ENCODE data around the gene LXN.

The LXN gene

DNA sequence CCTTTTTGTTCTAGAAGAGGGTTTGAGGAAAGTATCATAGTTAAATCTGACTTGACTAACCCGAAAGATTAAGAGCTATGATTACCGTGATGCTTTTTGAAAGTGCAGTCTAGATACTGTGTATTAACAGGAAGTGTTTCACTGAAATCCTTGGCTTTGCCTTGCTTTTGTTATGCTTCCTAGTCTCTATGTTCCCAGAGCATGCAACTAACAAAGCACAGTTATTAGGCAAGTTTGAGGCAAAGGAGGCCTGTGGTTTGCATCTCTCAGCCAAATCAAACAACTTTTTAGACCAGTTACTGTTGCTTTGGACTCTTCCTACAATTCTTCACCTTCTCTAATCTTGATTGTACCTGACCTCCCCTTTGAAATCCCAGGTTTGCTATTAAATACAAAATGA lies 3.9 kb downstream of the LXN start:
- DNase-seq: peak; percentile 9

GRCh38 chr3:158666416-158666815 lies 6.0 kb downstream of the LXN start:
- no peak for DNase-seq

GRCh38 chr3:158663832-158664231 lies 8.6 kb downstream of the LXN start:
- DNase-seq: no peak

DNA sequence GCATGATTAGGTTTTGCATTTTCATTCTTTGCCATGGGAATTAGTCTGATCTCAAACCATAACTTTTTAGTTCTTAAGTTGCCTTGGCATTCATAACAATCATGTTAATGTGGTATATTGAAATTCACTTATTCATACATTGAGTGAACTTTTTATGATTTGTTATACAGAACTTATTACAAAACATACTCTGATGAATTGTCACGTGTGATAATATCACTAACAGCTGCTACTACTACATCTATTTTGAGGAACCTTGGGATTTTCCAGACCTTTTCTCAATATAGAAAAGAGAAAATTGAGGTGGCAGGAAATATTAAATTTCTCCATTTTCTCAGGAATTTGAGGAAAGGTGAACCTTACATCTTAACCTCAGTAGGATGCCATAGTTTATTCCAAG lies 9.2 kb downstream of the LXN start:
- no peak for DNase-seq

DNA sequence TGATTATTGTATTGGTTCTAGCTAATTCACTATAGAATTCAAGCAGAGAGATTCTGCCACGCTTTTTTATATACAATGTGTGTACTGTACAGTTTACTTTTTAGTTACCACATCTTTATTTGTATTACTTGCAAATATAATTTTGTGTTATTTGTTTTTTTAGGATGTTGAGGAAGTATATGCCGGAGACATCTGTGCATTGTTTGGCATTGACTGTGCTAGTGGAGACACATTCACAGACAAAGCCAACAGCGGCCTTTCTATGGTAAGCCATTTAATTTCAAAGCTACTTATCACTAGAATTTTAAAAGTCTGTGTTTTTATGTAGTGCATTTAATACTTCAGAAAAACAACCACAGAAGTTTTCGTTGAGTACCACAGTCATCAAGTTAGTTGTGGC lies 11.7 kb downstream of the LXN start:
- DNase-seq: no peak

DNA sequence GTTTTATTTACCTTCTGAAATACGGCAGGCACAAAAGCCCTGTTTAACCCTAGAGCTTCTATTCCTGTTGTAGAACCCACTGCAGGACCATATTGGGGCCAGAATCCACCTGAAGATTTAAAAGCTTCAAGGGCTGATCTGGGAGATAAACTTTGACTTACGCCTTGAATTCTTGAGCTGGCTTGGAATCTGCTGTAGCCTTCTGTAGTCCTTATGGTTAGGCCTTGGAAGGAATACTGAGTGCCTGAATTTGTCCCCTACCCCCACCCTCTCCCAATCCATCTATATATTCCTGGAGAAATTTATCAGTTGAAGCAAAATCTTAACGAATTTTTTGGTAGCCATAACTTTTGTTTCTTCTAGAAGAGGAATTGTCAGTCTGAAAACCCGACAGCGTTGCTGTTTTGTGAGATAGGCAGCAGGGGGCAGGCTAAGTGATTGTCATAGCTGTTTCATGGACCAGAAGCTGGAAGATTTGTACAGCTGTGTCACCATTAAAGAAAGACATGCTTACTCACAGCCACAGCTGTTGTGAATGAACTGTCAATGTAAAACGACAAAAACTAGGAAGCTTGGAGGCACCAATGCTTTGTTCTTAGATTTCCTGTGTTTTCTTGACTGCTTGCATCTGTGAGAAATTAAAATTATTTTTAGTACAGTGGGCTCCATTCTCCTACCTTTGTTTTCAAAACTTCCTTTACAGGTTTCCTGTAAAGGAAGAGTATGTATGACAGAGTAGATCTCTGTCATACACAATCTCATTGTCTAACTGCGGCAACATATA lies 12.8 kb downstream of the LXN start:
- peak; percentile 76 for DNase-seq

DNA sequence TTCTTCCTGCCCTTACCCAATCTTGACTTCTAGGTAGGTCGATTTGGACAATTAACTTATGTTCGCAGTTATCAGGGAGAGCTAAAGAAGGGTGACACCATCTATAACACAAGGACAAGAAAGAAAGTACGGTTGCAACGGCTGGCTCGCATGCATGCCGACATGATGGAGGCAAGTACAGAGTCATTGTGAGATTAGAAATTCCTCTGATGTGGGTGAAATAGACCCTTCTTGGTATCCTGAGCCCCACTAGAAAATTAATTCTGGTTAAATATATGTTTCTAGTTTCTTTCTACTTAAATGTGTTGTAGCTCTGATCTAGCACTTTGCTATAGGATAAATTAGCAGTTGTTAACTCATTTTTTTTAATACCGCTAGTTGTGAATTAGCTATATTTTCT lies 13.6 kb downstream of the LXN start:
- DNase-seq: no peak

- DNase-seq: no peak
Observed at GRCh38 chr3:158652463-158652862, 20.0 kb downstream of the LXN start.

- no peak for DNase-seq
Observed at GRCh38 chr3:158651192-158651591, 21.3 kb downstream of the LXN start.

DNA sequence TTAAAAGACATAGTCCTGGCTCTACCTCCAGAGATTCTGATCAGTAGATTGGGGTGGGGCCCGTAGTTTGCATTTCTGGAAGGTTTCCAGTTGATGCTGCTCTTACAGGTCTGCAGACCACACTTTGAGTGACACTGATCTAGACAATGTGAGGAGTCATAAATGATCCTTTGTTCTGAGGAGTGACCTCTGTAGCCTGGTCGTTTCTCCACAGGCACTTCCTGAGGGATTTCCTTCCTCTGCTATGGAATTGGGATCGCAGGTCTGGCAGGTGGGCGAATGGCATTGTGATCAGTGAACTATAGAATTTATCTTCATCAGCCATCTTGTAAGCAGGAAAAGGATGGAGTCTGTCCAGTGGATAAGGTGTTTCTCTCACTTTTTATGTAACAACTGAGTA lies 22.7 kb downstream of the LXN start:
- no peak for DNase-seq

GRCh38 chr3:158644345-158644908 lies 28.0 kb downstream of the LXN start, which contains the start of gene GFM1:
GFM1 (plus strand) TSS chr3:158644527; CDS start chr3:158644635, 108 bp downstream.
- DNase-seq: peak; percentile 95

GRCh38 chr3:158642474-158643210 lies 29.8 kb downstream of the LXN start:
- DNase-seq: no peak

DNA sequence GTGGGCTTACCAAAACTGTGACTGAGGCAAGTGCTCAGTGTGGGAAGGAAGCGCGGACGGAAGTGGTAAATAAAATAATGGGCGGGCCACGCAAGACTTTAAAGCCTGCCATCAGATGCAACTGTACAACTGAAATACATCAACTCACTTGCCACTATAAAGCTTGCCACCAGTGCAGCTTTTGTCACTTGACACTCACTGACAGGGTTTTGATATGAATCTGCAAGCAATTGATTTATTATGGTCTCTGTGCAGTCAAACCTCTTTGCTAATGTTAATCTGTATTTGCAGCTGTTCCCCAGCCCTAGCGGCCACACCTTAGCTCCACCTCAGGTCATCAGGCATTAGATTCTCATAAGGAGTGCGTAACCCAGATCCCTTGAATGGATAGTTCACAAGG lies 30.4 kb downstream of the LXN start:
- no peak for DNase-seq

DNA sequence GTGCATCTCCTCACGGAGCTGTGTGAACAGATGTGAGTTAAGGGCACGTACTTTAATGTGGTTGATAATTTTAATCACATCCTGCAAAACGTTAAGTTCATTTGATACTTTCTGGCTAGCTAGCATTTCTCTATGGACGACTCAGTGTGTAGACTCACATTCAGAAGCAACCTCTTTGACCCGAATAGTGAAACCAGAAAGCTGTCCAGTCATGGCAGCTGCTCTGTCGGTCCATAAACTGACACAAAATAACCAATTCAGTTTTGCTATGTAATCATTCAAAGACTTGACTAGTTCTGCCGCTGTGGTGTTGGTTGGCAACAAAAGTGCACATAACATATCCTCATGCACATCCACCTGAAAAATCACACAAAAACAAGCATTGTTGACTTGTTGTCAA lies 31.8 kb downstream of the LXN start:
- no peak for DNase-seq

- DNase-seq: no peak
Observed at GRCh38 chr3:158631981-158632380, 40.5 kb downstream of the LXN start.

DNA sequence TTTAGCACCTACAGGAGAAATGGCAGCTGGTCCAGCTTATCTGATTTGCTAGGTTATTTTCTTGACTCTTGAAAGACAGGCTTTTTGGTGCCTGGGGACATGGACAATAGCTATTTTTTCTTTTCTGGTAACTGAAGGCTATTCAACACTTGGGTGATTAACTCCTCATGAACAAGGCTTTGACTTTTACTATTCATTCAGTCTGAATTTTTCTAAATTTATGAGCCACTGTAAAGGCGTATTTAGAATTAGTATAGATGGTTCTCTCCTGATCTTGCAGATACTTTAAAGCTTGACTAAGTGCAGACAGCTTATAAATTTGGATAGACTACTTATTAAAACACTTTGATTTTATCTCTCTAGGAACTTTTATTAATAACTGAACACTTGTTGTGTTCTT lies 46.6 kb downstream of the LXN start:
- no peak for DNase-seq

DNA sequence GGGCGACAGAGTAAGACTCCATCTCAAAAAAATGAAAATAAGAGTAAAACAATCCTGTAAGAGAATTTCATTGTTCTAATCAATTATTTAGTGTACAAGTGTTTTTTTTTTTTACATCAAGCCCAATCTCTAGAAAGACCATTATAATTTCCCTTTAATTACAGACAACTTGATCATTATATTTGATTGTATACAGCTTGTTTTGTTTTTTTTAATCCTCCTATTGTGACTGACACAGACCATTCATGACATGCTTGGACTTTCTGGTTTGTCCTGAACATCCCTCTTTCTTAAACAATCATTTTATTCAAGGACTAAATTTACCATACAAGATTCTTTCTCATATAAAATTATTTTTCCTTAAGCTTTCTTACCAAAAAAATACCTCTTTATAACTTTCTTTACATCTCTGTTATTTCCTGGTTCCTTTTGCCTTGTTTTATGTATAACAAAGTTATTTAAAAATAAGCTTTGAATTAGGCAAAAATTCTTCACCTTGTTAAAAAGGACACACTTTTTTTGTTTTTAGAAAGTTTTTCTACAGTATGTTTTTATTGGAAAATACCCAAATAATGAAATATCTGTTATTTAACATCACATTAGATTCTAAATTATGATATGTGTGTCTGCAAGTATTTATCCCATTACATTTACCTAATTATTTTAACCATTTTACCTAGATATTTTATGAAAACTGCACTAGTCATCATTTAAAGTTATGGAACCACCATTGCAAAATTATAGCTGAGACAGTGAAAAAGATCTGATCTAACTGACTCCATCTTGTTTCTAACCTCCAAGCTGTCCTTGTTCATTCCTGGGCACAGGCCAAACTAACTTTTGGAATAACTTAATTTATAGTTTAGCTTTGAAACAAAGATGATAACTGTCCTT lies 54.2 kb downstream of the LXN start:
- no peak for DNase-seq
